Measurements from ENCODE around the gene ZSWIM3.

DNA sequence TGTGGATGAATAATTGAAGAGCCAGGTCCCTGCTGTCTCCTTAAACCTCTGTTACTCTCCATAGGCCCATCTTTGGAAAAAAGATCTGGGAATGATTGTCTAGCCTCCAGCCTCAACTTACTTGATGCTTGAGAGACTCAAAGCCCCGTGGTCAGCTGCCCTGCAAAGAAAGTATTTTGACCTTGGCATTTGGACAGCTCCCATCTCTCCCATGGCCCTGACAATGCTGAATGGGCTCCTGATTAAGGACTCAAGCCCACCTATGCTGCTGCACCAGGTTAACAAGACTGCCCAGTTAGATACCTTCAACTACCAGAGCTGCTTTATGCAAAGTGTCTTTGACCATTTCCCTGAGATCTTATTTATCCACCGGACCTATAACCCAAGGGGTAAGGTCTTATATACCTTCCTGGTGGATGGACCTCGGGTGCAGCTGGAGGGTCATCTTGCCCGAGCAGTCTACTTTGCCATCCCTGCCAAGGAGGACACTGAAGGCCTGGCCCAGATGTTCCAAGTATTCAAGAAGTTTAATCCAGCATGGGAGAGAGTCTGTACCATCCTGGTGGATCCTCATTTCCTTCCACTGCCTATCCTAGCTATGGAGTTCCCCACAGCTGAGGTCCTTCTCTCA, 25.2 kb downstream of the ZSWIM3 start:
- TF ChIP-seq, protein P1, sequence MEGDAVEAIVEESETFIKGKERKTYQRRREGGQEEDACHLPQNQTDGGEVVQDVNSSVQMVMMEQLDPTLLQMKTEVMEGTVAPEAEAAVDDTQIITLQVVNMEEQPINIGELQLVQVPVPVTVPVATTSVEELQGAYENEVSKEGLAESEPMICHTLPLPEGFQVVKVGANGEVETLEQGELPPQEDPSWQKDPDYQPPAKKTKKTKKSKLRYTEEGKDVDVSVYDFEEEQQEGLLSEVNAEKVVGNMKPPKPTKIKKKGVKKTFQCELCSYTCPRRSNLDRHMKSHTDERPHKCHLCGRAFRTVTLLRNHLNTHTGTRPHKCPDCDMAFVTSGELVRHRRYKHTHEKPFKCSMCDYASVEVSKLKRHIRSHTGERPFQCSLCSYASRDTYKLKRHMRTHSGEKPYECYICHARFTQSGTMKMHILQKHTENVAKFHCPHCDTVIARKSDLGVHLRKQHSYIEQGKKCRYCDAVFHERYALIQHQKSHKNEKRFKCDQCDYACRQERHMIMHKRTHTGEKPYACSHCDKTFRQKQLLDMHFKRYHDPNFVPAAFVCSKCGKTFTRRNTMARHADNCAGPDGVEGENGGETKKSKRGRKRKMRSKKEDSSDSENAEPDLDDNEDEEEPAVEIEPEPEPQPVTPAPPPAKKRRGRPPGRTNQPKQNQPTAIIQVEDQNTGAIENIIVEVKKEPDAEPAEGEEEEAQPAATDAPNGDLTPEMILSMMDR (IDR thresholded peaks at IDR 0.05; ENCODE audit: low read depth, low read length): no peak
- no peak for TF ChIP-seq EZH2phosphoT487 (IDR thresholded peaks at IDR 0.05; ENCODE audit: low read depth)

Measured in OCI-LY3 (cell line).